GM12878 (cell line): ENCODE results near the gene ICA1.

Source experiments
- ATF7 ChIP-seq: fragments of 450-650 bp; IDR thresholded peaks from 2 replicates; pipeline ENCODE4 v1.6.1; 2016; ENCODE audit warnings: low read depth, mild to moderate bottlenecking
- LARP7 ChIP-seq: fragments of 450-650 bp; IDR thresholded peaks from 2 replicates; pipeline ENCODE4 v1.6.1; 2017; ENCODE audit warnings: mild to moderate bottlenecking
- POLR2A ChIP-seq: IDR thresholded peaks from 2 replicates; pipeline ENCODE4 v1.6.1; 2011; ENCODE audit warnings: low read depth, mild to moderate bottlenecking, low read length
- POLR2AphosphoS5 ChIP-seq: IDR thresholded peaks from 2 replicates; pipeline ENCODE4 v1.6.1; 2011; ENCODE audit warnings: mild to moderate bottlenecking, low read length, inconsistent platforms
- RAD21 ChIP-seq: IDR thresholded peaks from 2 replicates; pipeline ENCODE4 v1.6.1; 2011; ENCODE audit warnings: mild to moderate bottlenecking, low read depth, low read length, moderate library complexity; ENCODE audit not compliant: insufficient read depth
- RFX5 ChIP-seq: IDR thresholded peaks from 2 replicates; pipeline ENCODE4 v1.6.1; 2011; ENCODE audit warnings: low read depth, low read length, improper control_type of control experiment
- YBX1 ChIP-seq: fragments of 450-650 bp; IDR thresholded peaks from 2 replicates; pipeline ENCODE4 v1.6.1; 2016; ENCODE audit warnings: antibody characterized with exemption
- TF ChIP-seq, protein P1 (sequence below): IDR thresholded peaks from 2 replicates; pipeline ENCODE4 v1.6.1; 2012; ENCODE audit warnings: improper control_type of control experiment, low read depth, low read length; ENCODE audit not compliant: insufficient replicate concordance
- TF ChIP-seq, protein P2 (sequence below), 3 experiments: IDR thresholded peaks in 2 of 3; conservative IDR thresholded peaks in 1 of 3; 2 replicates each; pipeline ENCODE4 v1.5.1; 2011; ENCODE audit warnings: low read depth in 3 of 3, low read length in 3 of 3, mild to moderate bottlenecking in 3 of 3, control low read depth in 2 of 3, moderate library complexity in 2 of 3, inconsistent platforms in 1 of 3, mixed read lengths in 1 of 3; ENCODE audit not compliant: control insufficient read depth in 2 of 3, insufficient read depth in 1 of 3; ENCODE audit errors: extremely low read depth in 1 of 3
- TF ChIP-seq, protein P3 (sequence below): fragments of 450-650 bp; IDR thresholded peaks from 2 replicates; pipeline ENCODE4 v1.6.1; 2017; ENCODE audit warnings: mild to moderate bottlenecking

DNA sequence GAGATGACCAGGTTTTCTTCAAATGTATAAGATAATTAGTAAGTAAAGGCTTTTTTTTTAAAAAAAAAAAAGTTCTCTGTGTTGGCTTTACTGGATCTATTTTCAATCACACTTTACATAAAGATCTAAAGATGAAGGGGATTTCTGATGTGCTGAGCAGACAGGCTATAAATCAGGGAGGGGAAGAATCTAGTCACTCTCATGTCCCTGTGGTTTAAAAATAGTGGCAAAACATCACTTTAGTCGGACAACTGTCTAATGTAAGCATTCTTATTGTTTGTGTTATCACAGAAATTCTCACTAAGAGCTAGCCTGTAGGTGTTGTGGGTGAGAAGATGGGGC, 132.7 kb downstream of the ICA1 start:
- TF ChIP-seq POLR2A (no peak), RFX5 (no peak), YBX1 (no peak), LARP7 (no peak), POLR2AphosphoS5 (0 out of 2 replicates have a peak, but pooled peaks have one; percentile 19), ATF7 (peak; percentile 85), RAD21 (peak; percentile 5; the same call in 1 of the 2 replicates)
- TF ChIP-seq, protein P1, sequence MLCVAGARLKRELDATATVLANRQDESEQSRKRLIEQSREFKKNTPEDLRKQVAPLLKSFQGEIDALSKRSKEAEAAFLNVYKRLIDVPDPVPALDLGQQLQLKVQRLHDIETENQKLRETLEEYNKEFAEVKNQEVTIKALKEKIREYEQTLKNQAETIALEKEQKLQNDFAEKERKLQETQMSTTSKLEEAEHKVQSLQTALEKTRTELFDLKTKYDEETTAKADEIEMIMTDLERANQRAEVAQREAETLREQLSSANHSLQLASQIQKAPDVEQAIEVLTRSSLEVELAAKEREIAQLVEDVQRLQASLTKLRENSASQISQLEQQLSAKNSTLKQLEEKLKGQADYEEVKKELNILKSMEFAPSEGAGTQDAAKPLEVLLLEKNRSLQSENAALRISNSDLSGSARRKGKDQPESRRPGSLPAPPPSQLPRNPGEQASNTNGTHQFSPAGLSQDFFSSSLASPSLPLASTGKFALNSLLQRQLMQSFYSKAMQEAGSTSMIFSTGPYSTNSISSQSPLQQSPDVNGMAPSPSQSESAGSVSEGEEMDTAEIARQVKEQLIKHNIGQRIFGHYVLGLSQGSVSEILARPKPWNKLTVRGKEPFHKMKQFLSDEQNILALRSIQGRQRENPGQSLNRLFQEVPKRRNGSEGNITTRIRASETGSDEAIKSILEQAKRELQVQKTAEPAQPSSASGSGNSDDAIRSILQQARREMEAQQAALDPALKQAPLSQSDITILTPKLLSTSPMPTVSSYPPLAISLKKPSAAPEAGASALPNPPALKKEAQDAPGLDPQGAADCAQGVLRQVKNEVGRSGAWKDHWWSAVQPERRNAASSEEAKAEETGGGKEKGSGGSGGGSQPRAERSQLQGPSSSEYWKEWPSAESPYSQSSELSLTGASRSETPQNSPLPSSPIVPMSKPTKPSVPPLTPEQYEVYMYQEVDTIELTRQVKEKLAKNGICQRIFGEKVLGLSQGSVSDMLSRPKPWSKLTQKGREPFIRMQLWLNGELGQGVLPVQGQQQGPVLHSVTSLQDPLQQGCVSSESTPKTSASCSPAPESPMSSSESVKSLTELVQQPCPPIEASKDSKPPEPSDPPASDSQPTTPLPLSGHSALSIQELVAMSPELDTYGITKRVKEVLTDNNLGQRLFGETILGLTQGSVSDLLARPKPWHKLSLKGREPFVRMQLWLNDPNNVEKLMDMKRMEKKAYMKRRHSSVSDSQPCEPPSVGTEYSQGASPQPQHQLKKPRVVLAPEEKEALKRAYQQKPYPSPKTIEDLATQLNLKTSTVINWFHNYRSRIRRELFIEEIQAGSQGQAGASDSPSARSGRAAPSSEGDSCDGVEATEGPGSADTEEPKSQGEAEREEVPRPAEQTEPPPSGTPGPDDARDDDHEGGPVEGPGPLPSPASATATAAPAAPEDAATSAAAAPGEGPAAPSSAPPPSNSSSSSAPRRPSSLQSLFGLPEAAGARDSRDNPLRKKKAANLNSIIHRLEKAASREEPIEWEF, result no peak
- TF ChIP-seq, protein P2, sequence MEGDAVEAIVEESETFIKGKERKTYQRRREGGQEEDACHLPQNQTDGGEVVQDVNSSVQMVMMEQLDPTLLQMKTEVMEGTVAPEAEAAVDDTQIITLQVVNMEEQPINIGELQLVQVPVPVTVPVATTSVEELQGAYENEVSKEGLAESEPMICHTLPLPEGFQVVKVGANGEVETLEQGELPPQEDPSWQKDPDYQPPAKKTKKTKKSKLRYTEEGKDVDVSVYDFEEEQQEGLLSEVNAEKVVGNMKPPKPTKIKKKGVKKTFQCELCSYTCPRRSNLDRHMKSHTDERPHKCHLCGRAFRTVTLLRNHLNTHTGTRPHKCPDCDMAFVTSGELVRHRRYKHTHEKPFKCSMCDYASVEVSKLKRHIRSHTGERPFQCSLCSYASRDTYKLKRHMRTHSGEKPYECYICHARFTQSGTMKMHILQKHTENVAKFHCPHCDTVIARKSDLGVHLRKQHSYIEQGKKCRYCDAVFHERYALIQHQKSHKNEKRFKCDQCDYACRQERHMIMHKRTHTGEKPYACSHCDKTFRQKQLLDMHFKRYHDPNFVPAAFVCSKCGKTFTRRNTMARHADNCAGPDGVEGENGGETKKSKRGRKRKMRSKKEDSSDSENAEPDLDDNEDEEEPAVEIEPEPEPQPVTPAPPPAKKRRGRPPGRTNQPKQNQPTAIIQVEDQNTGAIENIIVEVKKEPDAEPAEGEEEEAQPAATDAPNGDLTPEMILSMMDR (IDR thresholded peaks at IDR 0.05 in 2 of 3, conservative IDR thresholded peaks at IDR 0.05 in 1 of 3; ENCODE audit: control insufficient read depth in 2 of 3, extremely low read depth in 1 of 3, insufficient read depth in 1 of 3, low read depth in 3 of 3, low read length in 3 of 3), result no peak
- TF ChIP-seq, protein P3, sequence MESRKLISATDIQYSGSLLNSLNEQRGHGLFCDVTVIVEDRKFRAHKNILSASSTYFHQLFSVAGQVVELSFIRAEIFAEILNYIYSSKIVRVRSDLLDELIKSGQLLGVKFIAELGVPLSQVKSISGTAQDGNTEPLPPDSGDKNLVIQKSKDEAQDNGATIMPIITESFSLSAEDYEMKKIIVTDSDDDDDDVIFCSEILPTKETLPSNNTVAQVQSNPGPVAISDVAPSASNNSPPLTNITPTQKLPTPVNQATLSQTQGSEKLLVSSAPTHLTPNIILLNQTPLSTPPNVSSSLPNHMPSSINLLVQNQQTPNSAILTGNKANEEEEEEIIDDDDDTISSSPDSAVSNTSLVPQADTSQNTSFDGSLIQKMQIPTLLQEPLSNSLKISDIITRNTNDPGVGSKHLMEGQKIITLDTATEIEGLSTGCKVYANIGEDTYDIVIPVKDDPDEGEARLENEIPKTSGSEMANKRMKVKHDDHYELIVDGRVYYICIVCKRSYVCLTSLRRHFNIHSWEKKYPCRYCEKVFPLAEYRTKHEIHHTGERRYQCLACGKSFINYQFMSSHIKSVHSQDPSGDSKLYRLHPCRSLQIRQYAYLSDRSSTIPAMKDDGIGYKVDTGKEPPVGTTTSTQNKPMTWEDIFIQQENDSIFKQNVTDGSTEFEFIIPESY, result no peak
